ENCODE data around the gene ATP1B1.
A peak's percentile ranks its signal among the peaks of the same experiment; 100 is the strongest.

ATP1B1 gene

DNA sequence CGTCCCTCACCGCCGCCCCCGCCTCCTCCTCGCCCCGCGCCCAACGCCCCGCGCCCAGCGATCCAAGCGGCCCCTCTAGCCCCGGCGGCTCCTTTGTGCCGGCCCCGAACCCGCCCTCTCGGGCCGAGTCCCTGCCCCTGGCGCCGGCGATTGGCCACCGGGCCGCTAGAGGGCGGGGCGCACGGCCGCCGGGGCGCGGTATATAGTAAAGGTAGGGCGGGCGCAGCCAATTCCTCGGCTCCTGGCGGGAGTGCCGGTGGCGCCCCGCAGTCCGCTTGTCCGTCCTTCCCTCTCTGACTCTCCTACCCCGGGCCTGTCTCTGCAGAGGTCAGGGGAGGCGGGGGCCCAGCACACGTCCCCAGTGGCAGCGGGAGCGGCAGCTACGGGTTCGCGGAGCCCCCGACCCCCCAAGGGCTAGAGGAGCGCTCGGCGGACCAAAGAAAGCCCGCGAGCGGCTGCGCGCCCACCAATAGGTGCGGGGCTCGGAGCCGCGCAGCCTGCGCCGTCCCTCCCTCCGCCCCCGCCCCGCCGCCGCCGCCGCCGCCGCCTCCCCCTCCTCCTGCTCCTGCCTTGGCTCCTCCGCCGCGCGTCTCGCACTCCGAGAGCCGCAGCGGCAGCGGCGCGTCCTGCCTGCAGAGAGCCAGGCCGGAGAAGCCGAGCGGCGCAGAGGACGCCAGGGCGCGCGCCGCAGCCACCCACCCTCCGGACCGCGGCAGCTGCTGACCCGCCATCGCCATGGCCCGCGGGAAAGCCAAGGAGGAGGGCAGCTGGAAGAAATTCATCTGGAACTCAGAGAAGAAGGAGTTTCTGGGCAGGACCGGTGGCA is at the start of gene ATP1B1:
Gene ATP1B1 (plus strand): TSS at position 596 of the 826 bp plus-strand sequence. CDS start 140 bp downstream, at position 736.
- peak; percentile 61 for DNase-seq (ENCODE audit: low spot score)

DNA sequence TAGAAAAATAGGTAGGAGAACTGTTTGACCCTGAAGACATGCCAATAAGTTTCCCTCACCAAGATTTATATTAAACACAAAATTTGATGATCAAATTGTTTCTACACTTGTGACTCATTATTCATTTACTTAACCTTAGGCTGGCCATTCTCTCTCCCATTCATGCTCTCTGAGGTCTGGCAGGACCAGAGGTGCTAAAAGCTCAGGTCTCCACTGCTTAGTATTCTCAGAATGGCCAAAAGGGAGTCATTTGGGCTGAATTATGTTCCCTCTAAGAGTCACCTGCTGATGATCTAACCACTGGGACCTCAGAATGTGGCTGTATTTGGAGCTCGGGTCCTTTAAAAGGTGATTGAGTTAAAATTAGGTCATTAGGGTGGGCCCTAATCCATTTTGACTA is 47.1 kb upstream of the ATP1B1 start:
- DNase-seq (ENCODE audit: low spot score), result no peak

DNA sequence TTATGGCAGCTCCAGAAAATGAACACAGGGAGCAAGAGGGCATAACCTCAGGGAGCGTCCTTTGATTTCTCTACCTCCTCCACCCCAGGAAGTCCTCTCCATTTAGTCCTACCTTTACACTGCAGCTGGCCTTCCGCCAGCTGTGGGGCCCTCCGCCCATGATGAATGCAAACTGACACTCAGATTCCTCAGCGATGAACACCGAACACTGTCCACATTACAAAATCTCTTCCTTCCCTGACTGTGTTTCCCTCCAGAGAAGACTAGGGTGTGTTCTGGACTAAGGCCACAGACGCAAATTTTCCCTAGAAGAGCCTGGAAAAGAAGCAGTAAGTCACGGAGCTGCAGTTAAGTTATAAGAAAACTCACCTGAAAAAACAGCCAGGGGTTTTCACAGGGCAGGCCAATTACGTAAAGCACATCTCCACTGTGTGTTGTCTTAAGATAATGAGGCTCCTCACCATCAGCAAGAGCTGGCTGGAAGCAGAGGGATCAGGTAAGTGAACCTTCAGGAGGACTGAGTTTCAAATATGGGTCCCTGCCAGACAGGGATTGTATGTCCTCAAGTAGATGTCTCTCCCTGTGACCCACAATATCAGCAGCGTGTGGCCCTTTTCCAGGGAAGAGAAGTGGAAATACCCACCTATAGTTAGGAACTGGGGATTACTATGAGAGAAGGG is 46.3 kb upstream of the ATP1B1 start:
- DNase-seq (ENCODE audit: low spot score), result no peak

DNA sequence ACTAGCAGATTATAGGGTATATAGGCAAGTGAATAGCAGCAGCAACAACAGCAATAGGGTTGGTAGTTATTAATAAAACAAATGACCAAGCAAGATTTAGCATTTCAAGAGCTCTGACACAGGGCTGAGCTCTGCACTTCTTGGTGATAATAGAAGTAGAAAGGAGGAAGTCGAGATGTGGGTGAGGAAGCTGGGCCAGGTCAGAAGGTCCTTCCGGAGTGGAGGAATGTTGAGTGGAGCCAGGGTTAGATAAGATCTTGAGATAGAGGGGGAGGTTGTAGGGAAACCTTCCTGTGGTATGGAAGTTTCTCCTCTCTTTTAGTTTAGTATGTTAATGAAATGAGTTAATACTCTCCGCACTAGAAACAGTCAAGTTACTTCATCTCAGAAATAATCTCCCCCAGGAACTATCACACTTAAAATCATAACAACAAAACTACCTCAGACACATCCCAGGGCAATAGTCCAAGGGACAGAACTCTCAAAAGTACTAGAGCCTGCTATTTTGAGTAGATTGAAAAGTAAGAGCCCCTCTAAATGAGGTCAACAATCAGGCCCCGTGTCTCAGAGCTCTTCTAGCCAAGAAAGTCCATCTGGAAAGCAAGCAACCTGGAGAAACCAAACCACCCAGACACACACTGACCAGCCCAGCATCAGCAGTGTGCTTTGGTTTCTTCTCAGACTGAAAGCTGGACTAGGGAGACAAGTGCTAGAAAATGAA is 45.4 kb upstream of the ATP1B1 start:
- DNase-seq (ENCODE audit: low spot score), result no peak

DNA sequence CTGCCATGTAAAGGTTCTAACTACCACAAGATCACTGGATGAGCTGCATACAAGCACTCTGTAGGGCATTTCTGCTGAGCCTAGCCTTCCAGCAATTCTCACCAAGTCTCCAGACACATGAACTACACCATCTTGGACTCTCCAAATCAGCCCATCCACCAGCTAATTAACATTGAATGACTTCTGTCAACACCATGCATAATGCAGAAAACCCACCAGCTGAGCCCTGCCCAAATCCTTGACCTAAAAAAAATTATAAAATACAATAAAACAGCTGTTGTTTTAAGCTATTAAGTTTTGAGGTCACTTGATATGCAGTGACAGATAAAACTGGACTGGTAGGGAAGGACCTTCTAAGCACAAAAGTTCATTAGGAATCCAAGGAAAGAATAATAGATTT is 44.3 kb upstream of the ATP1B1 start:
- DNase-seq (ENCODE audit: low spot score), result no peak

DNA sequence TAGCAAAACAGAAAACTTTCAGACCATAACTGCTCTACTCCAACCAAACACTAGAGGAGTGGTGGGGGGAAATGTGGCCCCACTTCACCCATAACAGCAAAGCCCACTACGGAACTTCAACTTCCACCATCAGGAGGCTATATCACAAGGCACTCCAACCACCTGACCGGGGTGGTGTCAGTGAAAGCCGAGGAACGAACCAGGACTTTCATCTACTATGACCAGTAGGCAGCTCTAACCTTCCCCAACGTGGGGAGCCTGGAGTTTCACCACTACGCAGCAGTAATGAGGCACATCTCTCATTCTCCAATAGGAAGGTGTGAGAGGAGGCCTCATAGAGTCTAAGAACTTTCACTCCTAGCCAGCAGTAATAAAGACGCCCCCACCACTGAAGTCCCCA is 42.4 kb upstream of the ATP1B1 start:
- DNase-seq (ENCODE audit: low spot score), result no peak

DNA sequence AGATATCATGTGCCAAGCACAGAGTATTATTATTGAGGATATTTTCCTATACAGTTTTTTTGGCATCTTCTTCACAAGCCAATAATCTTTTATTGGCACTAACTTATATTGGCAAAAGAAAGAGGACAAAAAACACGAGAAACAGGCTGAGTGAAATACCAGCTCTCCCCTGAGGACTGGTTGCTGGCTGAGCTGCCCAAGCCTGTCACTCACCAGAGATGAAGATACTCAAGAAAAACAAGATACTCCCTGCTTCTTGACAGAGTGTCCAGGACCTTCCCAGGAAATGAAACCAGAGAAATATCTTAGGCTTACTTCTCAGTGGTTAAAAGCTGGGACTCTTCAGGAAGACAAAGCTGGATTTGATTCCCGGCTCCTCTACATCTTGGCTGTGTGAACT is 35.9 kb upstream of the ATP1B1 start:
- DNase-seq (ENCODE audit: low spot score), result no peak

DNA sequence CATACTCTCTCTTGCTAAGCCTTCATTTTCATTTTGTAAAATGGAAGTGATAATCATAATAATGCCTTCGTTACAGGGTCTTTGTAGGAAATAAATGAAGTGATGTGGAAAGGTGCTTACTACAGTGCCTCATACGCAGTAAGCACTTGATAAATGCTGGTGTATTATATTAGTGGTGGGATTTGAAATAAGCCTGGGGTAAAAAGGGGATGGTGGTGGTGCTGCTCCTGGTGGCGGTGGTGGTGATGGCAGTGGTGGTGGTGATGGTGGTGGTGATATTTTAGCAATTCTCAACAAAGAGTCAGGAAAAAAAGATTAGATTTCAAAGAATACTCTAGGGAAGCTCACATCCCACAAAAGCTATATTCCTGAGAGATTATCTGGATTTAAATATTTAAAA is 35.5 kb upstream of the ATP1B1 start:
- DNase-seq (ENCODE audit: low spot score), result no peak

DNA sequence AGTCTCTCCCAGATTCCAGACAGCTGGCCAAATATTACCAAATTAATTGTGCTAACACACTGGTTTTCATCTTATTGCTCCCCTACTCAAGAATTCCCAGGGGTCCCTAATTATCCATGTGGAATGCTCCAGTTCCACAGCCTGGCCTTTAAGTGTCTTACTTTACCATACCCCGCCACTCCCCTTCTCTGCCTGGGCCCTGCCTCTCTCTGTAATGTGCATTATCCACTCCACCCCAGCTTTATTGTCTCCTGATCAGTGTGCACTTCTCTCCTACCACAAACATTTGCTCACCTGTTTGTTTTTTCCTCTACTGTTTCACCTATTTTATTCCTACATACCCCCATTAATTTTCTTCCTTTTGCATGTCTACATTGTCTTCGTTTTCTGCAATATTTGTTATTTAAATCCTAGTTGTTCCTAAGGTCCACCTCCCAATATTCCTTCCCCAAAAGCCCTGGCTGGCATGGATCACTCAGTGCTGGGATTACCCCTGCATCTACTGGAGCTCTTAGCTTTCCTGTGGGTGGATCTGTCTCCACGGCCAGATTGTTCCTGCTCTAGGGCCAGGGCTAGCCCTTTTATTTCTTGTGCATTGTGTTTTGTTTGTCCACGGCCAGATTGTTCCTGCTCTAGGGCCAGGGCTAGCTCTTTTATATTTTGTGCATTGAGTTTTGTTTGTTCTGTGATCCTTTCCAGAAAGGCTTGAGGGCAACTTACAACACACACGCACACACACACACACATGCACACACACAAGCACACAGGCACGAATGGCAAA is 33.4 kb upstream of the ATP1B1 start:
- DNase-seq (ENCODE audit: low spot score), result no peak

DNA sequence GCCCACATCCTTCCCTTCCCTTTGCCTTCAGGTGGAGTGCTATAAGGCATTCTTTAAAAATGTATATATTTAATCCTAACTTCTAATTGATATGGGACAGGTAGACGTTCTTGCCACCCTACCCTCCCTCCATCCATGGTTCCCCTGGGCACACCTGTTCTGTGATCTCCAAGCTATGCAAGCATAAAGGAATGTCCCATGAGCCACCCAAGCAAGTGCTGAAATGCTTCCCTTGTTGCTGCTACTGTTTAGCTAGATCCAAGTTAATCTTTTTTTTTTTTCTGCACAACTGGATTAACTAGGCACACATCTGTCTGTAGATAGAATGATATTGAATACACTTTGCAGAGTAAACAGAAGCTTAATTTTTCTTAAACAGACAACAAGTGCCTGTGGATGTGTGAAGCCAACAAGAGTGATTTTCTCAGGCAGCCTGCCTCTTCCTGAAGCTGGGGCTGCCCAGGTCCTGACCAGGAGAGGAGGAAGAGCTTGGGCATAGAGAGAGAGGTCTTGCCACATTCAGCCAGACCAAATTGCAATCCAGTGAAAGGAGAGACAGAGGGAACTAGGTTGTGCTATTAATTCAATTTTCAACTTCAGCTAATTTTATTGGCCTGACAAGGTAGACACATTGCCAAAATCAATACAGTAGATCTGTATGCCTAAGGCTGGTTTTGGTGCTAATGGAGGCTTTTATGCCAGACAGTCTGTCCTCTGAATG is 28.2 kb upstream of the ATP1B1 start:
- no peak for DNase-seq (ENCODE audit: low spot score)

DNA sequence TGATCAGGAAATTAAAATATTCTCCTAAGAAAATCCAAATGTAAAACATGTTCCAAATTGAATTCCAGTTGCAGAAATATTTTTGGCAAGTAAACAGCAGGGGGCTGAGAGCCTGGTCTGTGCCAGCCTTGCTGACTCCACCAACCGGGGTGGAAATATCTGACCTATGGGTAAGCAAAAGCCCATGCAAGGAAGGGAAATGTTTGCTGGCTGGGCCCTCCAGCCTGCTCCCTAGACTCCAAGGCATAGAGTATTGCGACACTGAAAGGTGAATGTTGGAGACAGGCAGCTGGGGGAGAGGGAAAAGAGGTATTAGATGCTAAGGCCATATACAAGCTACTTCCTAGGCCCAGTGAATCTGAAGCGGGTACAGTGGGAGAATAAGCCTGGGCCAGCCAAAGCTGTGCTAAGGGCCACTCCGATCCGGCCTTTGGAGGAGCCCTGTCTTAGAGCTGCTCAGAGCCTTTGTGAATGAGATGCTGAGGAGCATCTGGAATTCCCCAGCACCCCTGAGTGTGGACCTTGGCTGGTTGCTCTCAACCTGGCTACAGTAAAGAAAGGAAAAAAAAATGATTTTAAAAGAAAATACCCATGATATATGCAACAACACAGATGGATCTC is 24.9 kb upstream of the ATP1B1 start:
- DNase-seq (ENCODE audit: low spot score), result no peak

DNA sequence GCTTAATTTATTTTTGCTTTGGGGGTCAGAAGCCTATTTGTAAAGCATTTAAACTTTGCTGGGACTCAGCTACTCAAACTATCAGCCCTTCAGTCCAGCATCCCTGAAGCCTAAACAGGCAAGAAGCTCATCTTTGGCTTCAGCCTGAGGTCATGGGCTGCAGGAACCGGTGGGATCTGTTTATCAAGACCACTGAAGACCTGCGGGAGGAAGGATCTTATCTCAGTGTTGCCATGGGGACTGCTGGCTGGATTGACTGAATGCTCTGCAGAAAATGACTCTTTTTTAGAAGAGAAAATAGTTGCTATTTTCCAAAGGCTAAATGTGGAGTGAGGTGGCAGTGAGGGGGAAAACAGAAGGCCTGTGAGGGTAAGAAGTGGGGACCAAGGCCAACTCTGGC is 20.6 kb upstream of the ATP1B1 start:
- no peak for DNase-seq (ENCODE audit: low spot score)

DNA sequence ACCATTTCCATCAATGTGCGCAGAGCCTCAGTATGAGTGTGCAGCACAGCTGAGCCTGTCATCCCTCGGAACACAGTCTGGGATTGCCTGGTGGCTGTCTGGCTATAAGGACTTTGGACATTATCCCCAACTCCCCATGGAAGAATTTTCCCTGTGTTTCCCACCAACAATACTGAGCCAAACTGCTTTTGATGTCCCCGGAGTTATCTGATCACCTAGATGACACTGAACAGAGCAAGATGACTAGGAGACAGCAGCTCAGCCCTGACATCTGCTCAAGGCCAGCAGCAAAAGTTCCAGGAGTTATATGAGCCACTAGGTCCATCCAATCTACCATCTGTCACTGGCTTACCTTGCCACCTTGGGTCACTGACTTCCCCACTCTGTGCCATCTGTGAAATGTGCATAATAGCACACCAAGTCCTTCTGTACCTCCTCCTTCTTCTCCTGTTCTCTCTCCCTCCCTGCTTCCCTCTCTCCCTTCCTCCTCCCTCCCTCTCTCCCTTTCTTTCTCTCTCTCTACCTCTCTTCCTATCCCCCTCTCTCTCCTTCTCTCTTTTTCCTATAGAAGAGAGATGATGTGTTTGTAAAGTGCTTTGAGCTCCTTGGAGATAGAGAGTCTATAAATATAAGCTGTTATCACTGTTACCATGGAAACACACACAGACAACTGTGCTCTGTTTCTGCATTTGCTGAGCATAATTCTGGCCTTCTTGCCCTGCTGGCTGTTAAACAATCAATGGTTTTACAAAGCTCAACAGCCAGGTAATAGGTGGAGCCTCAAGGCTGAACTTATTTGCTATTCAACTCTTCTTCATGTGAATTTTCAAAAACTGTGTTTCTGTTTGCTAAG is 19.7 kb upstream of the ATP1B1 start:
- DNase-seq (ENCODE audit: low spot score), result no peak

DNA sequence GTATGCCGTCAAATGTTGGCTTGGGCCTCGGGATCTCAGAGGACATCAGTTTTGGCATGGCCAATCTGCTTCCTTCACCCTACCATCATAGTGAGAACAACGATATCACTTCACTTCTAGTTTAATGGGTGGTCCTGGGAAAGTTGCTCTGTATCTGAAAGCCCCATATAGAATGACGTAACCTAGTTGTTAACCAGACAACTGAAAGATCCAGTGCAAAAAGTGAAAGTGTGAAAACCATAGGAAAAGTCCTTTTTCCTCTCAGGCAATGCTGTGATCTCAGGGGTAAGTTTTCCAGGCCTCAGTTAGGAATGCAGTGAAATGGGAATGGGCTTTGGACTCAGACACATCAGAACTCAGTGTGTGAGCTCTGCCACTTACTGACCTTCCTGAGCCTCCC is 18.6 kb upstream of the ATP1B1 start:
- no peak for DNase-seq (ENCODE audit: low spot score)

DNA sequence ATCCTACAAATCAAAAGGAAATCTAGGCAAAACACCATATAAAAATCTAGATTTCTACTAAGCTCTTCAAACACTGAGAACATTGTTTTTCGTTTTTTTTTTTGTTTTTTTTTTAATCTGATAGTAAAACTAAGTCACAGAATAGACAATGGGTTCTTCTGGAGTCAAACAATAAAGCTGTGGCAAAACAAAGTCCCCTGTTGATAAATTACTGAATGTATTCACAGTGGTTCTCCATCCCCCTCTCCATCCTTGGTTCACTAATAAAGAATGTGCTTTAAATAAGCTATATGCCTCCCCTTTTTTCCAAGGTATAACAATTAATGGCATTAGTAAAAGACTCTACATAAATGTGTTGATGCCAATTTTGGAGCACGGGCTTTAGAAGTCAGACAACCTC is 16.7 kb upstream of the ATP1B1 start:
- no peak for DNase-seq (ENCODE audit: low spot score)

DNA sequence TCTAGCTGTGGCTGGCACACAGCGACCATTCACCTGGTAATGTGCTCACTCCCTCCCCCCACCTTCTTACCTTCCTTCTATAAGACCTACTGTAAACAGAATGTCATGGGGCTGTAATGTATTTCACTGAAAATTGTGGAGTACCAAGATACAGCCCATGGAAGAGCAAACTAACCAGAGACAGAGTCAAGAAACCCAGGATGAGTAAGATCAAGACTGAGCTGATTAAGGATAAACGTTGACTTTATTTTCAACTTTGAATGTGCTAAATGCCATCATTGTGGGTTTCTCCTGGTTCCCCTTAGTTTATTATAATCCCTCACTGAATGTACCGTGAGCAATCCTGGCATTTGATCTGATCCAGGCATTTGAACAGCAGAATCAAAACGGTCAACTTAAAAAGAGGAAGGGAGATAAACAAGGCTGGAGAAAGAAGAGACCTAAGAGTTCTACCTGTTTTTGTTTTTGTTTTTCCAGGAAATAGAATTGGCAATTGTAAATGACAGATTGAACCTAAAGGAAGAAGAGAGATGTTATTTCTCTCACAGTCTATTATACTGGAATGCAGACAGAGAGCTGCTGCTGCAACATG is 16.1 kb upstream of the ATP1B1 start:
- no peak for DNase-seq (ENCODE audit: low spot score)

DNA sequence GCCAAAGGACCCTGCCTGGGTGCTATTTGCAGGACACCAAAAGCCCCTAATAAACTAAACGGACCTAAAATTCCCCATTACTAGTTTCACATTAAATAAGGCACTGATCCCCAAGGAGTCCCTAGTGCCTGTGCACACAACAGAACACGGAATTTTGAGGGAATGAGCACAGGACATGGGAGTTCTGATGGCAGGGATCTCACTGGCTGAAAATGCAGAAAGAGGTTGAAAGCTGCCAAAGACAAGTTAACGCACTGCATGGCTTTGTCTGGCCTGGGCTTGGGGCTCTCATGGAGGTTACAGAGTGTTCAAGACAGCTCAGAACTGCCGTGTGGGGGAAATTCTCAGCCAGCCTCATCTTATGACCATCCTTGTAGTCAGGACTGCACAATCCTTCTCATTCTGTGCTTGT is 15.6 kb upstream of the ATP1B1 start:
- no peak for DNase-seq (ENCODE audit: low spot score)

DNA sequence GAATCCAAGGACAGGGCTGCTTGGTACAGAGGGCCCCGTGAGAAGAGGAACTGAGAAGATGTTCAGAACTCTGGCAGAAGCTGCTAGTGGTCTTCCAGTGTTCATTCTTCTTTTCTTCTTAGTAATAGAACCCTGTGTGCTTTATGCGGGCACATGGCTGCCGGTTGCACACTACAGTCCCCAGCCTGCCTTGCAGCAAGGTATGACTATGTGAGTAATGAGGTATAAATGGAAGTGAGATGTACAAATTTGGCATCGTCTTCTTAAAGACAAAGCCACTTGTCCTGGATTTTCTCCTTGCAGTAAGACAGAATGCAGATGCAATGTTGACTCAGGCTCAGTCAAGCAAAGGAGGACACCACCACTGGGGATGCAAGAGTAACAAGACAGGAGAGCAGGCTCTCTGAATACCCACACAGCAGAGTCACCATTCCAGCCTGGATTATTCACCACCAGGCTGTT is 15.0 kb upstream of the ATP1B1 start:
- DNase-seq (ENCODE audit: low spot score), result no peak

DNA sequence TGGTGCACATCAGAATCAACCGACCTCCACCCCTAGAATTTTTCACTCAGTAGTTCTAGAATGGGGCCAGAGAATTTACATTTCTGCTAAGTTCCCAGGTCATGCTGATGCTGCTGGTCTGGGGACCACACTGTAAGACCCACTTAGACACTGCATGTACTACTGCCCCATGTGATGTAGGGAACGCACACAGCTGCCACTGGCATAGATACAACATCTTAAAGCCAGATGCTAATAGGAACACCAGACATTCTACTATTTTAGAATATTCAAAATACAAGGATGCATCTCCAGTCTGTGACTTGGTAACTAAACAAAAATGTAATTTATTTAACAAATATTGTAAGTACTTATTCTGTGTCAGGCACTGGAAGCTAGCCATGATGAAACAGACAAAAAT is 14.1 kb upstream of the ATP1B1 start:
- DNase-seq (ENCODE audit: low spot score), result no peak
